ENCODE results near the gene WNT7B. TPM values are rescaled to one million over a fixed set of nuclear protein-coding genes. Genes with fewer than 3 reads are reported as not detected.

Gene WNT7B
- total RNA-seq, 2 experiments from 2014 or later, result not detected

GRCh38 chr22:45927059-45927458 is 49.9 kb downstream of the WNT7B start:
- intact Hi-C loops (cut with DNase I, micrococcal nuclease), result no loop called here
- Mint-ChIP-seq H3K27ac (no peak overlapping the region), H3K36me3 (ENCODE audit: low read depth) (no peaks in the 10 kb centered on the region), H3K27me3 (peaks cover 5% of the 10 kb centered on the region), H3K9me3 (no peaks in the 10 kb centered on the region), H3K4me3 (no peak overlapping the region), H3K4me1 (ENCODE audit: low read depth) (no peaks in the 10 kb centered on the region)
- Histone ChIP-seq H3K27me3 (ENCODE audit: control insufficient read depth in 1 of 2, insufficient read depth in 2 of 2, low read length in 2 of 2) (no peaks in the 10 kb centered on the region), H3K4me1 (ENCODE audit: insufficient read depth, low read length) (no peaks in the 10 kb centered on the region), H3K27ac (ENCODE audit: low read depth in 1 of 2, low read length in 2 of 2) (no peak overlapping the region), H3K4me3 (ENCODE audit: low read length) (no peak overlapping the region), H3K9me3 (ENCODE audit: control insufficient read depth in 1 of 2, insufficient read depth in 1 of 2, low read length in 2 of 2) (peaks cover 0 to 6% of the 10 kb centered on the region in 2 experiments), H3K36me3 (ENCODE audit: insufficient read depth, low read length) (no peaks in the 10 kb centered on the region)
- ChIA-PET CTCF (no interaction called here), POLR2A (no interaction called here)
- no peak for TF ChIP-seq CTCF (IDR thresholded peaks at IDR 0.05)
- ATAC-seq (ENCODE audit: poor library complexity) (no peak), DNase-seq (no peak)

GRCh38 chr22:45926433-45926832 is 50.5 kb downstream of the WNT7B start:
- ChIA-PET CTCF (no interaction called here), POLR2A (no interaction called here)
- no peaks in the 10 kb centered on the region for H3K27me3 Mint-ChIP-seq
- H3K36me3 Mint-ChIP-seq (ENCODE audit: low read depth), result no peaks in the 10 kb centered on the region
- Histone ChIP-seq H3K27ac (ENCODE audit: low read depth in 1 of 2, low read length in 2 of 2) (no peak overlapping the region), H3K9me3 (ENCODE audit: control insufficient read depth in 1 of 2, insufficient read depth in 1 of 2, low read length in 2 of 2) (peaks cover 0 to 6% of the 10 kb centered on the region in 2 experiments), H3K36me3 (ENCODE audit: insufficient read depth, low read length) (no peaks in the 10 kb centered on the region), H3K27me3 (ENCODE audit: control insufficient read depth in 1 of 2, insufficient read depth in 2 of 2, low read length in 2 of 2) (no peaks in the 10 kb centered on the region), H3K4me1 (ENCODE audit: insufficient read depth, low read length) (no peaks in the 10 kb centered on the region), H3K4me3 (ENCODE audit: low read length) (no peak overlapping the region)
- H3K4me1 Mint-ChIP-seq (ENCODE audit: low read depth), result no peaks in the 10 kb centered on the region
- no peak for ATAC-seq (ENCODE audit: poor library complexity)
- no peak overlapping the region for H3K4me3 Mint-ChIP-seq
- no peak for TF ChIP-seq CTCF (IDR thresholded peaks at IDR 0.05)
- no peak for DNase-seq
- no peaks in the 10 kb centered on the region for H3K9me3 Mint-ChIP-seq
- intact Hi-C loops (cut with DNase I, micrococcal nuclease), result no loop called here
- no peak overlapping the region for H3K27ac Mint-ChIP-seq

- no peaks in the 10 kb centered on the region for H3K4me1 ChIP-seq (ENCODE audit: insufficient read depth, low read length)
- no peak overlapping the region for H3K27ac ChIP-seq (ENCODE audit: low read depth in 1 of 2, low read length in 2 of 2)
- ChIA-PET CTCF (no interaction called here), POLR2A (no interaction called here)
- intact Hi-C loops (cut with DNase I, micrococcal nuclease), result no loop called here
- Mint-ChIP-seq H3K4me3 (no peak overlapping the region), H3K4me1 (ENCODE audit: low read depth) (no peaks in the 10 kb centered on the region), H3K27ac (no peak overlapping the region), H3K9me3 (no peaks in the 10 kb centered on the region), H3K36me3 (ENCODE audit: low read depth) (no peaks in the 10 kb centered on the region), H3K27me3 (no peaks in the 10 kb centered on the region)
- ATAC-seq (ENCODE audit: poor library complexity) (no peak), DNase-seq (no peak)
- H3K4me3 ChIP-seq (ENCODE audit: low read length), result no peak overlapping the region
- H3K9me3 ChIP-seq (ENCODE audit: control insufficient read depth in 1 of 2, insufficient read depth in 1 of 2, low read length in 2 of 2), result peaks cover 0 to 6% of the 10 kb centered on the region in 2 experiments
- no peaks in the 10 kb centered on the region for H3K36me3 ChIP-seq (ENCODE audit: insufficient read depth, low read length)
- H3K27me3 ChIP-seq (ENCODE audit: control insufficient read depth in 1 of 2, insufficient read depth in 2 of 2, low read length in 2 of 2), result no peaks in the 10 kb centered on the region
- no peak for TF ChIP-seq CTCF (IDR thresholded peaks at IDR 0.05)
These were observed 51.1 kb downstream of the WNT7B start for GRCh38 chr22:45925811-45926351.

All from CD4-positive, alpha-beta T cell (primary cell).